GM10847 (cell line): ENCODE results near the gene UQCRFS1.

Experiments
- POLR2A ChIP-seq: IDR thresholded peaks from 2 replicates; pipeline ENCODE4 v1.6.1; 2011; ENCODE audit not compliant: insufficient read length; ENCODE audit errors: extremely low read depth

The UQCRFS1 gene

GRCh38 chr19:29233591-29233990, 20.6 kb upstream of the UQCRFS1 start:
- no peak for TF ChIP-seq POLR2A

- TF ChIP-seq POLR2A = no peak
These were observed 19.4 kb upstream of the UQCRFS1 start for GRCh38 chr19:29232315-29232852.

- TF ChIP-seq POLR2A = no peak
These were observed 4.7 kb upstream of the UQCRFS1 start for GRCh38 chr19:29217616-29218015.

GRCh38 chr19:29216021-29216420, 3.1 kb upstream of the UQCRFS1 start:
- TF ChIP-seq POLR2A = no peak

- no peak for TF ChIP-seq POLR2A
These were observed 2.4 kb upstream of the UQCRFS1 start for GRCh38 chr19:29215322-29215845.

GRCh38 chr19:29214411-29214810, 1.5 kb upstream of the UQCRFS1 start:
- no peak for TF ChIP-seq POLR2A

GRCh38 chr19:29212356-29212647, 649 bp downstream of the UQCRFS1 start:
- TF ChIP-seq POLR2A = no peak

- no peak for TF ChIP-seq POLR2A
These were observed 1.2 kb downstream of the UQCRFS1 start for GRCh38 chr19:29211562-29212355.

- TF ChIP-seq POLR2A = no peak
These were observed 6.5 kb downstream of the UQCRFS1 start for GRCh38 chr19:29206453-29206852.

- TF ChIP-seq POLR2A = no peak
These were observed 10.7 kb downstream of the UQCRFS1 start for GRCh38 chr19:29202281-29202680.

GRCh38 chr19:29201855-29202254, 11.1 kb downstream of the UQCRFS1 start:
- TF ChIP-seq POLR2A = no peak

GRCh38 chr19:29194658-29195057, 18.3 kb downstream of the UQCRFS1 start:
- no peak for TF ChIP-seq POLR2A

- no peak for TF ChIP-seq POLR2A
These were observed 19.8 kb downstream of the UQCRFS1 start for GRCh38 chr19:29193155-29193554.

GRCh38 chr19:29191005-29191404, 21.9 kb downstream of the UQCRFS1 start:
- no peak for TF ChIP-seq POLR2A

- TF ChIP-seq POLR2A = no peak
These were observed 24.0 kb downstream of the UQCRFS1 start for GRCh38 chr19:29189033-29189360.

- no peak for TF ChIP-seq POLR2A
These were observed 24.5 kb downstream of the UQCRFS1 start for GRCh38 chr19:29188289-29189032.
